Limb (tissue), 2 donors: ENCODE results near the gene IFI6.
"Not testable (repeated sequence)": the region's sequence is repeated elsewhere in the genome, so short reads cannot be mapped to it uniquely, and the experiment has no call there.

Experiments used
- DNase-seq, 2 donors: peaks; one replicate each; pipeline ENCODE4 v3.0.0-alpha.2; 2016; ENCODE audit errors: extremely low spot score in 2 of 2

The IFI6 gene

GRCh38 chr1:27630859-27631491 is 41.0 kb downstream of the IFI6 start:
- DNase-seq: no peak

GRCh38 chr1:27628712-27629111 is 43.3 kb downstream of the IFI6 start:
- no peak for DNase-seq

DNA sequence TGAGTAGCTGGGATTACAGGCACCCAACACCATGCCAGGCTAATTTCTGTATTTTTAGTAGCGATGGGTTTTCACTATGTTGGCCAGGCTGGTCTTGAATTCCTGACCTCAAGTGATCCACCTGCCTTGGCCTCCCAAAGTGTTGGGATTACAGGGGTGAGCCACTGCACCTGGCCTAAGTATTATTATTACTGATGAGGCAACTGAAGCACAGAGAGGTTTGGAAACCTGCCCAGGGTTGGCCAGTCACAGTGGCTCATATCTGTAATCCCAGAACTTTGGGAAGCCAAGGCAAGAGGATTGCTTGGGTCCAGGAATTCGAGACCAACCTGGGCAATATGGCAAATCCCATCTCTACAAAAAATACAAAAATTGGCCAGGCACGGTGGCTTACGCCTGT is 44.3 kb downstream of the IFI6 start:
- DNase-seq: not testable (repeated sequence)

DNA sequence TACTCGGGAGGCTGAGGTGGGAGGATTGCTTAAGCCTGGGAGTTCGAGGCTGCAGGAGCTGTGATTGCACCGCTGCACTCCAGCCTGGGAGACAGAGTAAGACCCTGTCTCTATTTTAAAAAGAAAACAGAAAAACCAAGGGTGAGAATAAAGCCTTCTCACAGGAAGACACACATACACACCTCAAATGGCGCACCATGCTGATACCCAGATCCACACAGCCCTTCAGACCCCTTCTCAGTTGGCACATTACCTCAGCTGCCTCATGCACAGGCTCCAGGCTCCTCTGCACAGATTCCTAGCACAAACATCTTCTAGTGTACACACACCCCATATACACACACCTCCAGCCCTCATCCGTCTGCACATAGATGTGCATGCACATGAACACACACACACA is 44.9 kb downstream of the IFI6 start:
- DNase-seq: no peak

- DNase-seq: no peak
Observed at GRCh38 chr1:27626031-27626935, 45.7 kb downstream of the IFI6 start.

DNA sequence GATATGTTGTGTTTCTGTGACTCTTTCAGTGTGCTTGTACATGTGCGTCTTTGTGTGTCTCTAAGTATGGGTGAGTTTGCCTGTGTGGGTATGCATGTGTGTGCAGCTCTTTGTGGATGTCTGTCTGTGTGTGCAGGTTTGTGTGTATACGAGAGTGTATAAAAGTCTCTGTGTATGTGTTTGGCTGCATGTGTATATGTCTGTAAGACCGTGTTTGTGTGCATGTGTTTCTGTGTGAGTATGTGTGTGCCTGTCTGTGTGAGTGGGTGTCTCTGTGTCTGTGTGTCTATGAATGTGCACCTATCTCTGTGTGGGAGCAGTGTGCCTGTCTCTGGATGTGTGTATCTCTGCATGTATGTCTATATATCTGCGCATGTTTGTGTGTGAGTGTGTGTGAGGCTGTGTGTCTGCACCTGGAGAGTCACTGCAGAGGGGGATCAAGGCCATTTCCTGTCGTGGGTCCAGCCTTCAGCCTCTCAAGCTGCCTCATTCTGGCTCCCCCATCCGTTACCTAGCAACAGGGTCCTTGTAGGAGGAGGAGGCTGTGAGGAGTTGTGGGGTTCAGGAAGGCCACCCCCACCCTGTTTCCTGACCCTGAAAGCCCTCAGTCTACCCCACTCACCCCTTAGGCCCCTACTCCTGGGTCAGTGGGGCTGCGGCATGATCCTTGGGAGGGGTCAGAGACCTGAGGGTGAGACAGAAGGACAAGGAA is 47.4 kb downstream of the IFI6 start:
- no peak for DNase-seq

DNA sequence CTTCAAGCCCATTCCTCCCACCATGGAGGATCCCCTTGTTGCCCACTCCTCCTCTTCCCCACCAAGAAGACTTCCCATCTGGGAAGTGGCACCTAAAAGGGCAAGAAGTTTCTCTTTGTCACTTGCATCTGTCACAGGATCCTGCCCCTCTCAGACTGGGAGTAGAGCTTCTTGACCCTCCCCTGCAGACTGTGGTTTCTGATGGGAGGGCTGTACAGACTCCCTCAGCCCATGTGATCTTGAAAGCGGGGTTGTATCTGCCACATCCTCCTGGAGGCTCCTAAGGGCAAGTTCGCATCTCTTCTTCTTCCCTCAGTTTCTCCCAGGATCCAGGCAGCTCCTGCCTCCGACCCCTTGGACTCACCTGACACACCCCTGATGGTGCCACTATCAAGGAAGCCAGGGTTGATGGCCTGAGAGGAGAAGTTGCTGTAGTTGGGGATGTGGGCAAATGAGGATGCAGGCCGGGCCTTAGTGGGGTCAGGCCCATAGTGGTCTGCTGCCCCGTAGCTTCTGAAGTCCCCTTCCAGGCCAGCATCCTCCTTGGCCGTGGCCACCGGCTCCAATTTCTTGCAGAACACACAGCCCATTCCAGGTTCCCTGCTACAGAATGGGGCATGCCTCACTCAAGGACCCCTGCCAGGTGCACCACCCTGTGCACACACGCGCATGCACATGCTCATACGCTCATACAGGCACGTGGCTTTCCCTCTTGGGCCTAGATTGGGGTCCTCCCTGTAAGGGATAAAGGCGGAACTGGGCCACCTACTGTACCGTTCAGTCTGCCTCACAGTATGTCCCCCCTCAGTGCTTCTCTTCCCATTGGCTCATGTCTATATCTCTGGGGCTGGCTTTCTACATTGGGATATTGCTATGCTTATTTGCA is 48.4 kb downstream of the IFI6 start:
- no peak for DNase-seq

- DNase-seq: no peak
Observed at GRCh38 chr1:27622828-27623227, 49.2 kb downstream of the IFI6 start.

GRCh38 chr1:27621051-27621920 is 50.7 kb downstream of the IFI6 start:
- no peak for DNase-seq

DNA sequence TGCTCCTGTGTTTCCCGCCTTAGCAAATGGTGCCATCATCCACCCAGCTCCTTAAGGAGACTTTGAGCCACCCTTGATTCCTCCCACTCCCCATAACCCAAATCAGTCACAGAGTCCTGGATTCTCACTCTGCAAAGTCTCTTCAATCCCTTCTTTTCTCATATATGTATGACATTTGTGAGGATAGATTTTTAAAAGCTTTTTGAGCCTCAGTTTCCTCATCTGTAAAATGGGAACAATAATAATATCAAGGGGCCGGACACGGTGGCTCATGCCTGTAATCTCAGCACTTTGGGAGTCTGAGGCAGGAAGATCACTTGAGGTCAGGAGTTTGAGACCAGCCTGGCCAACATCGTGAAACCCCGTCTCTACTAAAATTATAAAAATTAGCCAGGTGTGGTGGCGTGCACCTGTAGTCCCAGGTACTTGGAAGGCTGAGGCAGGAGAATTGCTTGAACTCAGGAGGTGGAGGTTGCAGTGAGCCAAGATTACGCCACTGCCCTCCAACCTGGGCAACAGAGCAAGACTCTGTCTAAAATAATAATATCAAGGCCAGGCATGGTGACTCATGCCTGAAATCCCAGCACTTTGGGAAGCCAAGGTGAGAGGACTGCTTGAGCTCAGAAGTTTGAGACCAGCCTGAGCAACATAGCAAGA is 52.1 kb downstream of the IFI6 start:
- not testable (repeated sequence) for DNase-seq

DNA sequence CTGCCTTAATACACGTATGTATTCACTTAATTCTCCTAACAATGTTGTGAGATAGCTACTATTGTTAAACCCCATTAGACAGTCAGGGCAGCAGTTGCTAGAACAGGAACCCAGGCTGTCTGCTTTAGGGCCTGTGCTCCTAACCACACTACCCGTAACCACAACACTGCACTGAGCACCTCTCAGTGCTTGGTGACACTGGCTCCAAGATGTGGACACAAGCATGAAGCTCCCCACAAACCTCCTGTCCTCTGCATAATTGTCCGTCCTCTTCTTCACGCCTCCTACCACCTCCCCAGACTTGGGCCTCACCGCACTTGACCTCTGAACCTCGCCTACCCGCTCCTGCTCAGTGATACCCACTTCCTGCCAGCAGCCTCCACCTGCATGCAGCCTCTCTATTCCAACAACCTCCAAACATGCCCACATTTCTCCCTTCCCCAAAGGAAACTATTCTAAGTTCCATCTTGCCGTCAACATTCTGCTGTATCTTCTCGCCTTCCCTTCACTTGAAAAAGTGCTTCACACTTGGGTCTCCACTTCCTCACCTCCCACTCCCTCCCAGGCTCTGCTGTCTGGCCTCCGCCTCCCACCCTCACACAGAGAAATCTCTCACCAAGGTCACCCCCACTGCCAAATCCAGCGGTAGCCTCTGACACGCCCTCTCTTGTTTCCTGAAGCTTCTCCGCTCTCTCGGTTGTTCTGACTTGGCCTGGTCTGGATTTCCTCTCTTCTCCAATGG is 53.5 kb downstream of the IFI6 start:
- no peak for DNase-seq

GRCh38 chr1:27617420-27617819 is 54.6 kb downstream of the IFI6 start:
- DNase-seq: no peak

DNA sequence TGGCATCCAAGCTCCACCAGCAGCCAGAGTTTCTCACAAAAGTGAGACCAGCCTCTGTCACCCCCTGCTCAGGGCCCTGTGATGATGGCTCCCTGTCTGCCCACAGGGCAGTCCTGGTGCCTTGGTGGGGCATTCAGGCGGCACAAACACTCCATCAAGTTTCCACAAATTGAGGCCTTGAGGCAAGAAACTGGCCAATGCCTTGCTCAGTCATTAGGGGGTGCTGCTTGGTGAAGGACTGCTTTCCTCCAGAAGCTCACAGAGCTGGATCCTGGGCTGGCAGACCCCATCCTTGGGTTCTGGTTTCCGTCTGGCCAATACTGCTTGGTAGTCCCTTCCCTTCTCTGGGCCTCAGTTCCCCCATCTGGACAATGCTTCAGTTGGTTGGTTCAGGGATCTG is 55.6 kb downstream of the IFI6 start:
- DNase-seq: no peak
